ENCODE measurements around the gene PRAMEF14.
"Not testable (repeated sequence)": the region's sequence is repeated elsewhere in the genome, so short reads cannot be mapped to it uniquely, and the experiment has no call there.

The PRAMEF14 gene

DNA sequence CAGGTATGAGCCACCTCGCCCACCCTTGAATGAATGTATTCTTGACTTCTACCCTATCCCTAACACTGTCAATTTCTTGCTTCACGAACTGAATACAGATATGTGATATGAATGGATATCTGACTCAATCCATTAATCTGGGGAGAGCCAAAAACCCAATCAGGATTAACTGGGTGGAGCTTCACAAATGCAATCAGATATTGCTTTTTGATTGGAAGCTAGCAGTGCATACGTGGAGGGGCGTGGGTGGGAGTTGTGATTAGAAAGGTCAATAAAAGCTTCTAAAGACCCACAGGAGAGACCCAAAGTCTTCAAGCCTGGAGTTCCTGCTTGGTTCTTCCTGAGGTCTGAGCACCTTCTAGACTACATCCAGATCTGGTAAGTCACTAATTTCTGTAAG lies 31.7 kb downstream of the PRAMEF14 start, which contains the start of gene PRAMEF15:
Gene PRAMEF15, plus strand, starts transcription at position 301 of the 400 bp plus-strand sequence. CDS start 2,827 bp downstream, outside the sequence.
- H3K9me3 ChIP-seq (ENCODE audit: control extremely low read depth in 1 of 5, control insufficient read depth in 4 of 5, insufficient read depth in 2 of 5, low read depth in 1 of 5, low read length in 4 of 5); CTCF ChIA-PET; H3K36me3 ChIP-seq (ENCODE audit: control insufficient read depth in 4 of 4, insufficient read depth in 4 of 4, low read length in 3 of 4): not testable (repeated sequence)

DNA sequence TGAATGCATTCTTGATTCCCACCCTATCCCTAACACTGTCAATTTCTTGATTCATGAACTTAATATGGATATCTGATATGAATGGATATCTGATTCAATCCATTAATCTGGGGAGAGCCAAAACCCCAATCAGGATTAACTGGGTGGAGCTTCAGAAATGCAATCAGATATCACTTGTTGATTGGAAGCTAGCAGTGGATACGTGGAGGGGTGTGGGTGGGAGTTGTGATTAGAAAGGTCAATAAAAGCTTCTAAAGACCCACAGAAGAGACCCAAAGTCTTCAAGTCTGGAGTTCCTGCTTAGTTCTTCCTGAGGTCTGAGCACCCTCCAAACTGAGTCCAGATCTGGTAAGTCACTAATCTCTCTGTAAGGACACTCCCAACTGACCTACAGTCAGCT lies 43.7 kb downstream of the PRAMEF14 start, which contains the start of gene PRAMEF33:
Gene PRAMEF33, plus strand, starts transcription at position 301 of the 400 bp plus-strand sequence. CDS start 2,416 bp downstream, outside the sequence.
- H3K4me1 ChIP-seq (ENCODE audit: control extremely low read depth in 1 of 4, control insufficient read depth in 4 of 4, insufficient read depth in 4 of 4, low read length in 3 of 4); H3K9me3 ChIP-seq (ENCODE audit: control extremely low read depth in 1 of 5, control insufficient read depth in 4 of 5, insufficient read depth in 2 of 5, low read depth in 1 of 5, low read length in 4 of 5); H3K4me3 ChIP-seq (ENCODE audit: control insufficient read depth in 1 of 7, extremely low read depth in 1 of 7, insufficient read depth in 4 of 7, low read depth in 2 of 7, low read length in 6 of 7); DNase-seq; H3K27ac ChIP-seq (ENCODE audit: insufficient read depth in 1 of 2, low read depth in 1 of 2, low read length in 2 of 2, poor library complexity in 1 of 2, severe bottlenecking in 2 of 2); CTCF ChIA-PET; H3K27me3 ChIP-seq (replicated peaks in 2 of 5; ENCODE audit: control insufficient read depth in 4 of 5, insufficient read depth in 5 of 5, low read length in 4 of 5); POLR2A ChIA-PET; H3K36me3 ChIP-seq (ENCODE audit: control insufficient read depth in 4 of 4, insufficient read depth in 4 of 4, low read length in 3 of 4): not testable (repeated sequence)
- WGBS (ENCODE audit: insufficient coverage), result no CpG with 5 or more reads among the region's 1 CpG

More for the DNA sequence above, 31.7 kb downstream of the PRAMEF14 start, which contains the start of gene PRAMEF15:
- DNase-seq; H3K27ac ChIP-seq (ENCODE audit: insufficient read depth in 1 of 2, low read depth in 1 of 2, low read length in 2 of 2, poor library complexity in 1 of 2, severe bottlenecking in 2 of 2); H3K4me3 ChIP-seq (ENCODE audit: control insufficient read depth in 1 of 7, extremely low read depth in 1 of 7, insufficient read depth in 4 of 7, low read depth in 2 of 7, low read length in 6 of 7); H3K4me1 ChIP-seq (ENCODE audit: control extremely low read depth in 1 of 4, control insufficient read depth in 4 of 4, insufficient read depth in 4 of 4, low read length in 3 of 4); H3K27me3 ChIP-seq (replicated peaks in 2 of 5; ENCODE audit: control insufficient read depth in 4 of 5, insufficient read depth in 5 of 5, low read length in 4 of 5): not testable (repeated sequence)
- POLR2A ChIA-PET, result interaction anchor here (0.5 kb wide), 1 partner anchor 91 kb away, joined by 3 read pairs; no protein-coding TSS in a partner anchor
- no CpG with 5 or more reads among the region's 4 CpGs for WGBS (ENCODE audit: insufficient coverage)

DNA sequence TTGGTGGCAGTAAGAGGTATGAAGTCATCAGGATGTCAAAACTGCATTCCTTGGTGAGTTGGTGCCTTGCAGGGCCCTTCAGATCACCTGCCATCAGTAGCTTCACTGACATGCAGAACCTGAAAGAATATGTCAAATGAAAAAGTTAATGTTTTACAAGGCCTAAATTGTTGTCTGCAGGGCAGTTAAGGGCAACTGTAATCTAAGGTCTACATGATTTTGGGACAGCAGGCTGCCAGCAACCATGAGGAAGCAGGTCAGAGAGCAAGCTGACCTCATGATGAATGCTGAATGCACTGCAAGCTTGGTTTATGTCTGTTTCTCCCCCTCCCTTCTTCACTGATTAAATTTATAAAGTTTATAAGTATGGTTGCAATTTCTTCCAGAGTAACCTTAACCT lies 44.7 kb downstream of the PRAMEF14 start:
- DNase-seq; POLR2A ChIA-PET; H3K27ac ChIP-seq (ENCODE audit: insufficient read depth in 1 of 2, low read depth in 1 of 2, low read length in 2 of 2, poor library complexity in 1 of 2, severe bottlenecking in 2 of 2); H3K9me3 ChIP-seq (ENCODE audit: control extremely low read depth in 1 of 5, control insufficient read depth in 4 of 5, insufficient read depth in 2 of 5, low read depth in 1 of 5, low read length in 4 of 5); H3K4me3 ChIP-seq (ENCODE audit: control insufficient read depth in 1 of 7, extremely low read depth in 1 of 7, insufficient read depth in 4 of 7, low read depth in 2 of 7, low read length in 6 of 7); H3K27me3 ChIP-seq (replicated peaks in 2 of 5; ENCODE audit: control insufficient read depth in 4 of 5, insufficient read depth in 5 of 5, low read length in 4 of 5); H3K4me1 ChIP-seq (ENCODE audit: control extremely low read depth in 1 of 4, control insufficient read depth in 4 of 4, insufficient read depth in 4 of 4, low read length in 3 of 4); CTCF ChIA-PET; H3K36me3 ChIP-seq (ENCODE audit: control insufficient read depth in 4 of 4, insufficient read depth in 4 of 4, low read length in 3 of 4): not testable (repeated sequence)

DNA sequence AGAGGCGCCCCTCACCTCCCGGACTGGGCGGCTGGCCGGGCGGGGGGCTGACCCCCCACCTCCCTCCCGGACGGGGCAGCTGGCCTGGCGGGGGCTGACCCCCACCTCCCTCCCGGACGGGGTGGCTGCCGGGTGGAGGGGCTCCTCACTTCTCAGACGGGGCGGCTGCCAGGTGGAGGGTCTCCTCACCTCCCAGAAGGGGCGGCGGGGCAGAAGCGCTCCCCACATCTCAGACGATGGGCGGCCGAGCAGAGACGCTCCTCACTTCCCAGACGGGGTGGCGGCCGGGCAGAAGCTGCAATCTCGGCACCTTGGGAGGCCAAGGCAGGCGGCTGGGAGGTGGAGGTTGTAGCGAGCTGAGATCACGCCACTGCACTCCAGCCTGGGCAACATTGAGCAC lies 48.2 kb downstream of the PRAMEF14 start:
- DNase-seq; H3K4me3 ChIP-seq (ENCODE audit: control insufficient read depth in 1 of 7, extremely low read depth in 1 of 7, insufficient read depth in 4 of 7, low read depth in 2 of 7, low read length in 6 of 7); H3K27me3 ChIP-seq (replicated peaks in 2 of 5; ENCODE audit: control insufficient read depth in 4 of 5, insufficient read depth in 5 of 5, low read length in 4 of 5); H3K9me3 ChIP-seq (ENCODE audit: control extremely low read depth in 1 of 5, control insufficient read depth in 4 of 5, insufficient read depth in 2 of 5, low read depth in 1 of 5, low read length in 4 of 5); H3K4me1 ChIP-seq (ENCODE audit: control extremely low read depth in 1 of 4, control insufficient read depth in 4 of 4, insufficient read depth in 4 of 4, low read length in 3 of 4); CTCF ChIA-PET; POLR2A ChIA-PET; H3K36me3 ChIP-seq (ENCODE audit: control insufficient read depth in 4 of 4, insufficient read depth in 4 of 4, low read length in 3 of 4); H3K27ac ChIP-seq (ENCODE audit: insufficient read depth in 1 of 2, low read depth in 1 of 2, low read length in 2 of 2, poor library complexity in 1 of 2, severe bottlenecking in 2 of 2): not testable (repeated sequence)
- WGBS (ENCODE audit: insufficient coverage), result no CpG with 5 or more reads among the region's 27 CpGs

DNA sequence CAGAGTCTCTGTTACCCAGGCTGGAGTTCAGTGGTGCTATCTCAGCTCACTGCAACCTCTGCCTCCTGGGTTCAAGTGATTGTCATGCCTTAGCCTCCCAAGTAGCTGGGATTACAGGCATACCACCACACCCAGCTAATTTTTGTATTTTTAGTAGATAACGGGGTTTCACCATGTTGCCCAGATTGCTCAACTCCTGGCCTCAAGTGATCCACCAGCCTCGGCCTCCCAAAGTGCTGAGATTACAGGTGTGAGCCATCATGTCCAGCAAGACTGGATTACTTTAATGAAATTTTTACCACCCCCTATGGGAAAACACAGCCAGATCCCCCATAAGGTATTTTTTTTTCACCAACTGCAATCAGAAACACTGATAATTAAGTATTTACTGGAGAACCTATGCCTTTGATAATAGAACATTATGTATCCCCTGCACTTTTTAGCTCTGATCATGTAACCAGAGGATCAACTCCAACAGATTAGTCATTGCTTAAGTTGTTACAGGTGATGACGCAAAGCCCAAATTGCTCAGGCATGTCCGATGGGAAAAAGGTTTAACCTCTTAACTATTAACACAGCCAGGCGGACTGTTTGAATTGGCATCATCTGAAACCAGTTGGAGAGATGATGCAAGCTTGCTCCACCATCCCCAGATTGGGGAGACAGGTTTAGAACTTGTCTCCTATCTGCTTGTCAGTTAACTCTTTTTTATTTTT lies 49.6 kb downstream of the PRAMEF14 start:
- DNase-seq; CTCF ChIA-PET; H3K4me1 ChIP-seq (ENCODE audit: control extremely low read depth in 1 of 4, control insufficient read depth in 4 of 4, insufficient read depth in 4 of 4, low read length in 3 of 4); POLR2A ChIA-PET; H3K27ac ChIP-seq (ENCODE audit: insufficient read depth in 1 of 2, low read depth in 1 of 2, low read length in 2 of 2, poor library complexity in 1 of 2, severe bottlenecking in 2 of 2); H3K9me3 ChIP-seq (ENCODE audit: control extremely low read depth in 1 of 5, control insufficient read depth in 4 of 5, insufficient read depth in 2 of 5, low read depth in 1 of 5, low read length in 4 of 5); H3K36me3 ChIP-seq (ENCODE audit: control insufficient read depth in 4 of 4, insufficient read depth in 4 of 4, low read length in 3 of 4); H3K27me3 ChIP-seq (replicated peaks in 2 of 5; ENCODE audit: control insufficient read depth in 4 of 5, insufficient read depth in 5 of 5, low read length in 4 of 5); H3K4me3 ChIP-seq (ENCODE audit: control insufficient read depth in 1 of 7, extremely low read depth in 1 of 7, insufficient read depth in 4 of 7, low read depth in 2 of 7, low read length in 6 of 7): not testable (repeated sequence)
- WGBS (ENCODE audit: insufficient coverage), result no CpG with 5 or more reads among the region's 5 CpGs
